Heart right ventricle (tissue), 16 donors: ENCODE measurements around the gene RSKR. TPM values are rescaled to one million over a fixed set of nuclear protein-coding genes. Genes with fewer than 3 reads are reported as not detected.
"Not testable (repeated sequence)": the region's sequence is repeated elsewhere in the genome, so short reads cannot be mapped to it uniquely, and the experiment has no call there.

Experiments used
- ATAC-seq, 8 donors: fragments of 200-7000 bp; cut with Tn5 transposase; one replicate each; pipeline ENCODE4 v1.9.1; 2020; ENCODE audit warnings: mild to moderate bottlenecking in 8 of 8, moderate library complexity in 8 of 8, moderate number of reproducible peaks in 1 of 8
- DNase-seq, 2 donors: peaks; one replicate each; pipeline ENCODE4 v3.0.0-alpha.2; 2020
- H3K27ac ChIP-seq, 10 donors: fragments of 200-600 bp; sonication (generic) in 2 of 10; one replicate each; pipeline versions ENCODE4 v1.5.0 to v1.8.0; 2020 to 2022; ENCODE audit warnings: mild to moderate bottlenecking in 3 of 10
- H3K27me3 ChIP-seq, 7 donors: fragments of 200-600 bp; one replicate each; pipeline ENCODE4 v1.8.0; 2021 to 2022; ENCODE audit warnings: mild to moderate bottlenecking in 2 of 7
- H3K36me3 ChIP-seq, 9 donors: fragments of 200-600 bp; sonication (generic) in 1 of 9; one replicate each; pipeline versions ENCODE4 v1.5.0 to v1.8.0; 2020 to 2022; ENCODE audit warnings: mild to moderate bottlenecking in 2 of 9
- H3K4me1 ChIP-seq, 9 donors: fragments of 200-600 bp; sonication (generic) in 1 of 9; one replicate each; pipeline versions ENCODE4 v1.5.0 to v1.8.0; 2020 to 2022; ENCODE audit warnings: mild to moderate bottlenecking in 4 of 9
- H3K4me3 ChIP-seq, 10 donors: fragments of 200-600 bp; sonication (generic) in 2 of 10; one replicate each; pipeline versions ENCODE4 v1.5.0 to v1.8.0; 2020 to 2022; ENCODE audit warnings: mild to moderate bottlenecking in 7 of 10, moderate library complexity in 2 of 10
- H3K9me3 ChIP-seq, 11 donors: fragments of 200-600 bp in 10 of 11; sonication (generic) in 2 of 11; one replicate each; pipeline versions ENCODE4 v1.5.0 to v1.8.0; 2013 to 2022; ENCODE audit warnings: mild to moderate bottlenecking in 2 of 11, control low read depth in 1 of 11, moderate library complexity in 1 of 11
- WGBS, 2 donors: extraction: QIAGEN DNeasy Blood & Tissue Kit; methylation state at CpG; one replicate each; pipeline ENCODE4 v1.1.7; 2013; ENCODE audit warnings: inconsistent platforms in 1 of 2; 5-methylcytosine and 5-hydroxymethylcytosine counted together
- intact Hi-C, 10 donors: fragments of 100-400 bp; cut with DNase I; formaldehyde crosslinking; loops; one replicate each; pipeline versions ENCODE4 v1.11.1 to v1.14.2; 2022
- polyA plus RNA-seq, 2 donors: library from polyadenylated mRNA; stranded (reverse); fragments of 200-250 nt; gene quantifications; one replicate each; pipeline ENCODE4 v1.2.3, GENCODE V29; 2013
- total RNA-seq, 10 donors: library from RNA; stranded (reverse); fragmentation: NEBNext Ultra II Directional in 3 of 10; extraction: Animal tissue kit (Norgen Biotek cat#: 25700) in 3 of 10; gene quantifications; one replicate each; pipeline versions ENCODE4 v1.2.1 to v1.2.4, GENCODE V29; 2021 to 2023
- TF ChIP-seq, protein P1 (sequence below), 9 donors: fragments of 200-600 bp; sonication (generic) in 2 of 9; IDR thresholded peaks; one replicate each; pipeline versions ENCODE4 v1.5.0 to v1.8.0; 2021 to 2022; ENCODE audit warnings: antibody characterized with exemption in 9 of 9, mild to moderate bottlenecking in 5 of 9, moderate library complexity in 1 of 9
- donor health status: Arrhythmogenic right ventricular cardiomyopathy.
- donor health status: ischemic (EF 13 %, LVEDD 7.1; RV severe dilation, severe dysfunction).
- donor health status: healthy with polysubstance abuse.
- donor health status: DM: no; HTN: yes; CAD: no.
- donor health status: DM: no; HTN: no; CAD: no.
- donor health status: ischemic (EF 25% LVEDD 6.9; RV normal size, moderate dysfunction).
- donor health status: ischemic (EF 25% LVEDD 5.7; RV mildly dilated, moderate dysfunction).
- donor health status: healthy.
- donor health status: DM: yes; HTN: yes; CAD: no.
- donor health status: Ischemic cardiomyopathy.
- donor health status: ischemic (EF 35%, LVEDD 5.7; RV mildly dilated, moderate dysfunction).
- donor health status: nonischemic (EF 11% LVEDD 7.7; RV severe dilation, severe dysfunction).
- donor health status: DM: yes; HTN: yes; CAD: no.
- donor health status: PGD.
- donor health status: ischemic (EF 29% LVEDD 5.4; RV normal size, mild dysfunction).
- donor health status: nonischemic (EF 23%, LVEDD 6.1; RV moderate dilation, normal function).

Gene RSKR
- total and polyA plus RNA-seq, 12 donors = 2.1 to 8.7 (median 4.1) TPM

DNA sequence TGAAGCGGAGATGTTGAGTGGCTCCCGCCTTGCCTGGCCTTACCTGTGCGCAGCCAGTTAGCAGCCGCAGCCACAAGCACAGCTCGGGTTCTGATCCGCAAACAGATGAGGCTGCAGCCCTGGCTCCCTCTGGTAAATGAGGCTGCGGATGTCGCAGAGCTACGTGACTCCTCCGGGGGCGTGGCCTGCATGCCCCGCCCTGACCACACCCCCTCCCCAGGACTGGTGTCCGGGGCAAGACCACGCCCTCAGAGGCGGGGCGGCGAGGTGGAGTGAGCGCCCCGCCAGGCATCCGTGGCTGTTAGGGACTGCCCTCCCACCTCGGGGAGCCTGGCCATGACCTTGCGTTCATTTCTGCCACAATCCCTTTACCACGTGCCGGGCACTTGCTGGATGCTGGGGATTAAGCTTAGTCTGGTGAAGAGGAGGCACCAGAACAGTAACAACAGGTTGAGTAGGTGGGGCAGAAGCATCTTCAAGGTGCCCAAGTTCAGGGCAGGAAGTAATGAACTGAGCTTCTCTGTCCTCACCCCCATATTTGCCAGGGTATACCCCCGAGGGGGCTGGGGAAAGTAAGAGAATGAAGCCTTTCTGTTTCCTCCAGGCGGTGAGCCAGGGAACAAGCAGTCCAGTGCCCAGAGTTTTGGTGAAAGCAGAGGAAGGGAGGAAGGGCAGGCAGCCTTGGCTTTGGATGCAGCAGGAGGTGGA, 37.1 kb downstream of the RSKR start, which contains the start of gene ALDOC:
TSS of gene ALDOC (minus strand) at position 138 of the 708 bp plus-strand sequence. CDS start 1,363 bp downstream, outside the sequence.
- intact Hi-C loops = loop anchor here in 1 of 10 donors (2.0 kb wide), 1 partner anchor 22 kb away; the partner anchor contains the start of gene SPAG5
- peak; percentile 95 to 98 for DNase-seq
- no peaks in the 10 kb centered on the region for H3K27me3 ChIP-seq
- peaks cover 0 to 36% (median 0%) of the 10 kb centered on the region in 9 donors for H3K36me3 ChIP-seq
- H3K9me3 ChIP-seq = no peaks in the 10 kb centered on the region
- H3K27ac ChIP-seq = peak within 1 kb of the TSS in 9 of 10 donors; percentile 53 to 78 (median 62)
- TF ChIP-seq, protein P1, sequence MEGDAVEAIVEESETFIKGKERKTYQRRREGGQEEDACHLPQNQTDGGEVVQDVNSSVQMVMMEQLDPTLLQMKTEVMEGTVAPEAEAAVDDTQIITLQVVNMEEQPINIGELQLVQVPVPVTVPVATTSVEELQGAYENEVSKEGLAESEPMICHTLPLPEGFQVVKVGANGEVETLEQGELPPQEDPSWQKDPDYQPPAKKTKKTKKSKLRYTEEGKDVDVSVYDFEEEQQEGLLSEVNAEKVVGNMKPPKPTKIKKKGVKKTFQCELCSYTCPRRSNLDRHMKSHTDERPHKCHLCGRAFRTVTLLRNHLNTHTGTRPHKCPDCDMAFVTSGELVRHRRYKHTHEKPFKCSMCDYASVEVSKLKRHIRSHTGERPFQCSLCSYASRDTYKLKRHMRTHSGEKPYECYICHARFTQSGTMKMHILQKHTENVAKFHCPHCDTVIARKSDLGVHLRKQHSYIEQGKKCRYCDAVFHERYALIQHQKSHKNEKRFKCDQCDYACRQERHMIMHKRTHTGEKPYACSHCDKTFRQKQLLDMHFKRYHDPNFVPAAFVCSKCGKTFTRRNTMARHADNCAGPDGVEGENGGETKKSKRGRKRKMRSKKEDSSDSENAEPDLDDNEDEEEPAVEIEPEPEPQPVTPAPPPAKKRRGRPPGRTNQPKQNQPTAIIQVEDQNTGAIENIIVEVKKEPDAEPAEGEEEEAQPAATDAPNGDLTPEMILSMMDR (IDR thresholded peaks at IDR 0.05) = no peak
- peak; percentile 88 to 96 (median 92) for ATAC-seq
- peak within 1 kb of the TSS in 9 of 10 donors; percentile 14 to 56 (median 49) for H3K4me3 ChIP-seq
- peaks cover 5 to 47% (median 34%) of the 10 kb centered on the region in 9 donors for H3K4me1 ChIP-seq
- WGBS, 2 donors = 6 to 7% methylated on average over 24 to 25 of the region's 26 CpGs

DNA sequence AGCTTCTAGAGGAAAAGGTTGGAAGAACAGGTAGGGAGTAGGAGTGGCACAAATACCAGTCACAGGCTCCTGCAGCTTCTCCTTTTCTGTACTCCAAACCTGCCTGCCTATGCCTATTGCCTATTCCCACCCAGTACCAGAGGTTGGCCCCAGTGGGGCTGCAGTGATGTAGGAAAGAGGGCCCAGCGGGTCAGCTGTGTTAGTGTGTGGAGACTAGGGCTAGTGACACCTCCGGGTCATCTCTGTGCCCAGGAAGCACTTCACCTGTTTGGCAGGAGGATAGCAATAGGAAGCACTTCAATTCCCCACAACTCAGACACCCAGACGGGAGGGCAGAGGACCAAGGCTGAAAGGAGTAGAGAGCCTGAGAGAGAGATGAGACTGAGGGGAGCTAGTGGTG, 38.0 kb downstream of the RSKR start:
- Histone ChIP-seq H3K36me3 (peaks cover 0 to 33% (median 0%) of the 10 kb centered on the region in 9 donors), H3K27ac (peak overlapping the region in 9 of 10 donors; percentile 42 to 78 (median 62)), H3K4me3 (peak overlapping the region in 8 of 10 donors; percentile 14 to 52 (median 47)), H3K4me1 (peaks cover 5 to 49% (median 37%) of the 10 kb centered on the region in 9 donors)
- not testable (repeated sequence) for H3K27me3 ChIP-seq, DNase-seq, ATAC-seq, H3K9me3 ChIP-seq
- intact Hi-C loops = loop anchor here in 1 of 10 donors (2.0 kb wide), 1 partner anchor 23 kb away; the partner anchor contains the start of gene SPAG5
- 39 to 56% methylated on average over 3 of the region's 3 CpGs for WGBS, 2 donors

DNA sequence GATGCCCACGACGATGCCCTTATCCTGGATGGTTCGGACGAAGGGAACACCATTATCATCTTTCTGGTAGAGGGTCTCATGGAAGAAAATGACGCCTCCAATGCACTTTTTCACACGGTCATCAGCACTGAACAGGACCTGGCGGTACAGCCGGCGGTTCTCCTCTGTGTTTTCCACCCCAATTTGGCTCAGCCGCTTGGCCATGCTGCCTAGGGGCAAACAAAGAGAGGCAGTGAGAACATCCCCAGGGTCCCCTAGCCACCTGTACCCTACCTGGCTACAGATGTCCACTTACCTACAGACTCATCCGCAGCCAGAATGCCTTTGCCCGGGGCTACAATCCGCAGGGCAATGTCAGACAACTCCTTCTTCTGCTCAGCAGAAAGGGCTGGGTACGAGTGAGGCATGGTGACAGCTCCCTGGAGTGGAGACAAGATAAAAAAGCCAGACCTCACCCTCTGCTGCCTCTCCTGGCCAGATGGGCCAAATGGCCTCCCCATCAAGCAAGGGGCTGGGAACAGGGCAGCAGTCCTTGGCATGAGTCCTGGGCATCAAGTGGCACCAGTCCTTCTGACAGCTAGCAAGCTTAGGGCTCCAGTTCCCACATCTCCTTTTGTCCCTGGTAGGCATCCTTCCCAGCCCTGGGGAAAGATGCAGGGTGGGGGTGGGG, 38.7 kb downstream of the RSKR start:
- 59 to 68% methylated on average over 14 of the region's 14 CpGs for WGBS, 2 donors
- peak overlapping the region in 5 of 10 donors; percentile 3 to 52 (median 45) for H3K4me3 ChIP-seq

DNA sequence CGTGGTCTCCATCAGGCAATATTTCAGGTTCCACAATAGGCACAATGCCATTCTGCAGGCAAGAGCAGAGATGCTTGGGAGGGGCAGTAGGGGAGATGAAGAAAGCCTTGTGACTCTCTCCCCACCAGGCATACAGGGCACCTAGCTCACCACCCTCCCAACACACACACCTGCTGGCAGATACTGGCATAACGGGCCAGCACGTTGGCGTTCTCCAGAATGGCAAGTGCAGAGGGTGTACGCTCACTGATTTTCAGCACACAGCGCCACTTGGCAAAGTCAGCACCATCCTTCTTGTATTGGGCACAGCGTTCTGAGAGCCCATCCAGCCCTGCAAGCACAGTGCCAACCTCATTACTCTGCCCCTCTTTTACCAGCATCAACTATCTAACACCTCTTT, 39.5 kb downstream of the RSKR start:
- TF ChIP-seq, protein P1 (IDR thresholded peaks at IDR 0.05) = peak in 1 of 9 donors; percentile 9
- Histone ChIP-seq H3K27me3 (no peaks in the 10 kb centered on the region), H3K27ac (peak overlapping the region in 4 of 10 donors; percentile 25 to 57 (median 56)), H3K4me3 (peak overlapping the region in 3 of 10 donors; percentile 11 to 22 (median 15)), H3K36me3 (peaks cover 0 to 22% (median 0%) of the 10 kb centered on the region in 9 donors), H3K4me1 (peaks cover 5 to 64% (median 47%) of the 10 kb centered on the region in 9 donors), H3K9me3 (no peaks in the 10 kb centered on the region)
- 55 to 73% methylated on average over 7 of the region's 7 CpGs for WGBS, 2 donors
- DNase-seq (peak in 1 of 2 donors; percentile 20), ATAC-seq (peak in 1 of 8 donors; percentile 1)
- intact Hi-C loops = no loop called here

More for the DNA sequence above, 38.7 kb downstream of the RSKR start:
- H3K27me3 ChIP-seq = no peaks in the 10 kb centered on the region
- ATAC-seq (peak; percentile 31 to 84 (median 69)), DNase-seq (peak; percentile 76 to 88)
- H3K27ac ChIP-seq = peak overlapping the region in 8 of 10 donors; percentile 41 to 78 (median 66)
- H3K36me3 ChIP-seq = peaks cover 0 to 27% (median 0%) of the 10 kb centered on the region in 9 donors
- no peaks in the 10 kb centered on the region for H3K9me3 ChIP-seq
- peaks cover 5 to 56% (median 40%) of the 10 kb centered on the region in 9 donors for H3K4me1 ChIP-seq
- intact Hi-C loops = no loop called here
- TF ChIP-seq, protein P1 (IDR thresholded peaks at IDR 0.05) = peak in 7 of 9 donors; percentile 17 to 53 (median 29)
